ENCODE data around the gene BMP8B. TPM values are rescaled to one million over a fixed set of nuclear protein-coding genes. Genes with fewer than 3 reads are reported as not detected.

Gene BMP8B
- polyA plus RNA-seq, 1 donor = 8.1 TPM

DNA sequence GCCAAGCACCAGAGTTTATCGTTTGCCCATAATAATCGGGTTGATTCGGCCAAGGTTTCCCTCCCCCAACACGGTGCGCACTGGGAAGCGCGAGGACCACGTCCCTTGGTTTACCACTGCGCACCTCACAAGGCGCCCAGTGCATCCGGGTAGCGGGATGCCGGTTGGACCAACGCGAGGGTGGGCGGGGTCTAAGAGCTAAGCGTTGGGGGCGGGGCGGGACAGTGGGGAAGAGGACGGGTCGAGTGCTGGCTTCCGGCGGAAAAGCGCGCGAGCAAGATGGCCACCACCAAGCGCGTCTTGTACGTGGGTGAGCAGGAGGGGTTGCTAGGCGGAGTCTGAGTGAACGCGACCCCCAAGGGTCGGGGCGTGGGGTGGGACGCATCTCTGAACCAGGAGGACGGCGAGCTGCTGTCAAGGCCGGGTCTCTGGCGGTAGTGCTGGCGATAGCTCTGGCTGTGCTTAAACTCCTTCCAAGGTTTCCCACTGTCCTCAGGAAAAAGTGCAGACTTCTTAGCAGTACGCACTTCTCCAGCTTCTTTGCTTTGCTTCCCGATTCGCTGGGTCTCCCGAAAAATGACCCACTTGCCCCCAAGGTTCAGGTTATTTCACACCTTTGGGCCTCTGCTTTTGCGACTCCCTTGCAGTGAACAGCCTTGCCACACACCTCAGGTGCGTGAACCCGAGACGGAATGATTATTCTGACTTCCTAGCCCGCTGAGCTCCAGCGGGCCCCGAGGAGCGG is 49.9 kb downstream of the BMP8B start, which contains the start of gene PPIE:
PPIE (plus strand) TSS at position 261 of the 745 bp plus-strand sequence; CDS start at position 280, 19 bp downstream.
- WGBS (ENCODE audit: insufficient coverage, low lambda C conversion rate) = no CpG with 5 or more reads among the region's 52 CpGs
- peaks cover 6% of the 10 kb centered on the region for H3K4me1 ChIP-seq (ENCODE audit: control insufficient read depth, insufficient read depth, low read length)
- peak within 1 kb of the TSS; percentile 45 for H3K27ac ChIP-seq (ENCODE audit: low read length)
- peak within 1 kb of the TSS; percentile 94 for H3K4me3 ChIP-seq (ENCODE audit: low read length)
- peak; percentile 85 to 89 for DNase-seq
- no peaks in the 10 kb centered on the region for H3K9me3 ChIP-seq (ENCODE audit: control insufficient read depth, low read depth, low read length)
- peaks cover 32% of the 10 kb centered on the region for H3K36me3 ChIP-seq (ENCODE audit: control insufficient read depth, insufficient read depth, low read length)
- H3K27me3 ChIP-seq (ENCODE audit: control insufficient read depth, insufficient read depth, low read length) = peaks cover 22% of the 10 kb centered on the region

DNA sequence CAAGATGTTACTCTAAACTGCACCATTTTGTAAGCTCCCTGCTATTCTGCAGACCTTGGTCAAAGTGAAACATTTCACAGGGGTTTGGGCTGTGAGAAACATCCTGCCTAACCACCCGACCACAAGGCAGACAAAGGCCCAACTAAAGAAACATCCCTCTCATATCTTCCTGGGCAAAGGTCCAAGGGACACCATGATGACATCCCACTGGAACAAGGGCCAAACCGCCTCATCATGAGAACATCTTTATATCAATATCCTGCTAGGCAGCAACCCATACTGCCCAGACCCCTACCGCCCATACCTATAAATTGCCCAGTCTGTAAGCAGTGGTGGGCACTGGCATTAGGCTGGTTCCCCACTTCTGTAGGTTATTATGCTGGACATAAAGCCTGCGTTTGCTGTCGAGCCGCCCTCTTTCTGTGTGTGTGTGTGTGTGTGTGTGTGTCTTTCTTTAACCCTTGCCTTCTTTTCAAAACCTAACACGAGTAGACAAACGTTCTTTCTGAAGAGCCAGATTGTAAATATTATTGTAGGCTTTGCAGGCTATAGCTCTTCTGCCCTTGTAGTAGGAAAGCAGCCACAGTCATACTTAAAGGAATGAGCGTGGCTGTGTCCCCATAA is 51.0 kb downstream of the BMP8B start:
- no peak overlapping the region for H3K27ac ChIP-seq (ENCODE audit: low read length)
- peaks cover 6% of the 10 kb centered on the region for H3K4me1 ChIP-seq (ENCODE audit: control insufficient read depth, insufficient read depth, low read length)
- peaks cover 33% of the 10 kb centered on the region for H3K27me3 ChIP-seq (ENCODE audit: control insufficient read depth, insufficient read depth, low read length)
- DNase-seq = peak in 1 of 2 donors; percentile 6
- no peaks in the 10 kb centered on the region for H3K9me3 ChIP-seq (ENCODE audit: control insufficient read depth, low read depth, low read length)
- WGBS (ENCODE audit: insufficient coverage, low lambda C conversion rate) = no CpG with 5 or more reads among the region's 9 CpGs
- H3K4me3 ChIP-seq (ENCODE audit: low read length) = no peak overlapping the region
- peaks cover 21% of the 10 kb centered on the region for H3K36me3 ChIP-seq (ENCODE audit: control insufficient read depth, insufficient read depth, low read length)

- peaks cover 9% of the 10 kb centered on the region for H3K36me3 ChIP-seq (ENCODE audit: control insufficient read depth, insufficient read depth, low read length)
- H3K27ac ChIP-seq (ENCODE audit: low read length) = no peak overlapping the region
- H3K4me3 ChIP-seq (ENCODE audit: low read length) = no peak overlapping the region
- peaks cover 6% of the 10 kb centered on the region for H3K4me1 ChIP-seq (ENCODE audit: control insufficient read depth, insufficient read depth, low read length)
- H3K27me3 ChIP-seq (ENCODE audit: control insufficient read depth, insufficient read depth, low read length) = peaks cover 39% of the 10 kb centered on the region
- WGBS (ENCODE audit: insufficient coverage, low lambda C conversion rate) = no CpG with 5 or more reads among the region's 3 CpGs
- H3K9me3 ChIP-seq (ENCODE audit: control insufficient read depth, low read depth, low read length) = no peaks in the 10 kb centered on the region
- no peak for DNase-seq
Measured at GRCh38 chr1:39735731-39736130, 52.9 kb downstream of the BMP8B start.

- H3K9me3 ChIP-seq (ENCODE audit: control insufficient read depth, low read depth, low read length) = no peaks in the 10 kb centered on the region
- H3K27me3 ChIP-seq (ENCODE audit: control insufficient read depth, insufficient read depth, low read length) = peaks cover 59% of the 10 kb centered on the region
- H3K27ac ChIP-seq (ENCODE audit: low read length) = no peak overlapping the region
- WGBS (ENCODE audit: insufficient coverage, low lambda C conversion rate) = no CpG with 5 or more reads among the region's 7 CpGs
- H3K4me3 ChIP-seq (ENCODE audit: low read length) = no peak overlapping the region
- no peaks in the 10 kb centered on the region for H3K36me3 ChIP-seq (ENCODE audit: control insufficient read depth, insufficient read depth, low read length)
- no peaks in the 10 kb centered on the region for H3K4me1 ChIP-seq (ENCODE audit: control insufficient read depth, insufficient read depth, low read length)
- no peak for DNase-seq
Measured at GRCh38 chr1:39733161-39733560, 55.5 kb downstream of the BMP8B start.

- no CpG with 5 or more reads among the region's 3 CpGs for WGBS (ENCODE audit: insufficient coverage, low lambda C conversion rate)
- Histone ChIP-seq H3K27me3 (ENCODE audit: control insufficient read depth, insufficient read depth, low read length) (peaks cover 64% of the 10 kb centered on the region), H3K27ac (ENCODE audit: low read length) (no peak overlapping the region)
Measured at GRCh38 chr1:39732730-39733129, 55.9 kb downstream of the BMP8B start.

GRCh38 chr1:39729842-39730241 is 58.8 kb downstream of the BMP8B start:
- H3K27ac ChIP-seq (ENCODE audit: low read length) = no peak overlapping the region
- H3K27me3 ChIP-seq (ENCODE audit: control insufficient read depth, insufficient read depth, low read length) = peaks cover 68% of the 10 kb centered on the region
- no peaks in the 10 kb centered on the region for H3K9me3 ChIP-seq (ENCODE audit: control insufficient read depth, low read depth, low read length)
- no peak overlapping the region for H3K4me3 ChIP-seq (ENCODE audit: low read length)
- WGBS (ENCODE audit: insufficient coverage, low lambda C conversion rate) = 57% methylated on average over 2 of the region's 4 CpGs
- no peaks in the 10 kb centered on the region for H3K36me3 ChIP-seq (ENCODE audit: control insufficient read depth, insufficient read depth, low read length)
- no peak for DNase-seq
- no peaks in the 10 kb centered on the region for H3K4me1 ChIP-seq (ENCODE audit: control insufficient read depth, insufficient read depth, low read length)

More at GRCh38 chr1:39732730-39733129, 55.9 kb downstream of the BMP8B start:
- Histone ChIP-seq H3K4me3 (ENCODE audit: low read length) (no peak overlapping the region), H3K9me3 (ENCODE audit: control insufficient read depth, low read depth, low read length) (no peaks in the 10 kb centered on the region), H3K4me1 (ENCODE audit: control insufficient read depth, insufficient read depth, low read length) (no peaks in the 10 kb centered on the region), H3K36me3 (ENCODE audit: control insufficient read depth, insufficient read depth, low read length) (no peaks in the 10 kb centered on the region)
- DNase-seq = no peak

DNA sequence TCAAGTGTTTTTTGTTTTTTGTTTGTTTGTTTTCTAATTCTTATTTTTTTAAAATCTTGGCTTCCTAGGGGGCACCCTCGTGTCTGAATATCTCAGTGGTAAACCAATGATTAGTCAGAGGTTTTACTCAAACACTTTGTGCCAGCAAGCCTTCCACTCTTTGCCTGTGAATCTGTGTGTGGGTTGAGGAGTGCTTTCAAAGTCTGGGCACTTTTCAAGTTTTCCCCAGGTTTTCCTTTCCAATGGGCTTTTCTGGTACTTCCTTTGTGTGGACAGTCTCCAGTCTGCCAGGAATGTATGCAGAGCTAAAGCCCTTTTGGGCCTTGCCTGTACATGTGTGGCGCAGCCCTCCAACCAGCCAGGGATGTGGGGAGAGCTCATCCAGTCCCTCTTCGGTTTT is 59.6 kb downstream of the BMP8B start:
- Histone ChIP-seq H3K36me3 (ENCODE audit: control insufficient read depth, insufficient read depth, low read length) (no peaks in the 10 kb centered on the region), H3K9me3 (ENCODE audit: control insufficient read depth, low read depth, low read length) (no peaks in the 10 kb centered on the region), H3K27ac (ENCODE audit: low read length) (no peak overlapping the region), H3K4me1 (ENCODE audit: control insufficient read depth, insufficient read depth, low read length) (no peaks in the 10 kb centered on the region), H3K4me3 (ENCODE audit: low read length) (no peak overlapping the region), H3K27me3 (ENCODE audit: control insufficient read depth, insufficient read depth, low read length) (peaks cover 70% of the 10 kb centered on the region)
- no peak for DNase-seq
- no CpG with 5 or more reads among the region's 3 CpGs for WGBS (ENCODE audit: insufficient coverage, low lambda C conversion rate)

DNA sequence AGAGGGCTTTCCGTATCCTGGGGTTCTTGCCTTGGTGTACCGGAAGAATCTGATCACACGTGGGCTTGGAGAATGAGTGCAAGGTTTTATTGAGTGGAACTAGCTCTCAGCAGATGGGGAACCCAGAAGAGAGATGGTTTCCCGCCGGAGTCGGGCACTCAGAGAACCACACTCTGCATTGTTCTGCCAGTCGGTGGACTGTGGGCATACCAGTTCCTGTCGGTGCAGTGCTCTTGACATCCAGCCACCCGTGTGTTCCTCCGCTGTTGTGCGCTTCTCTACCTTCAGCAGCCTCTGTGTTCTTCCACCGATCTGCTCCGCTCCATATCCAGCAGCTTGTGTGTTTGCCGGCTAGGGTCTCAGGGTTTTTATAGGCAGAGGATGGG is 60.7 kb downstream of the BMP8B start:
- no peaks in the 10 kb centered on the region for H3K36me3 ChIP-seq (ENCODE audit: control insufficient read depth, insufficient read depth, low read length)
- no peaks in the 10 kb centered on the region for H3K4me1 ChIP-seq (ENCODE audit: control insufficient read depth, insufficient read depth, low read length)
- no CpG with 5 or more reads among the region's 14 CpGs for WGBS (ENCODE audit: insufficient coverage, low lambda C conversion rate)
- no peaks in the 10 kb centered on the region for H3K9me3 ChIP-seq (ENCODE audit: control insufficient read depth, low read depth, low read length)
- no peak overlapping the region for H3K27ac ChIP-seq (ENCODE audit: low read length)
- no peak for DNase-seq
- no peak overlapping the region for H3K4me3 ChIP-seq (ENCODE audit: low read length)
- H3K27me3 ChIP-seq (ENCODE audit: control insufficient read depth, insufficient read depth, low read length) = peaks cover 63% of the 10 kb centered on the region

- Histone ChIP-seq H3K27ac (ENCODE audit: low read length) (no peak overlapping the region), H3K27me3 (ENCODE audit: control insufficient read depth, insufficient read depth, low read length) (peaks cover 57% of the 10 kb centered on the region), H3K4me1 (ENCODE audit: control insufficient read depth, insufficient read depth, low read length) (no peaks in the 10 kb centered on the region), H3K4me3 (ENCODE audit: low read length) (no peak overlapping the region), H3K9me3 (ENCODE audit: control insufficient read depth, low read depth, low read length) (no peaks in the 10 kb centered on the region), H3K36me3 (ENCODE audit: control insufficient read depth, insufficient read depth, low read length) (no peaks in the 10 kb centered on the region)
- WGBS (ENCODE audit: insufficient coverage, low lambda C conversion rate) = 67% methylated on average over 3 of the region's 10 CpGs
- no peak for DNase-seq
Measured at GRCh38 chr1:39727221-39727931, 61.3 kb downstream of the BMP8B start.

DNA sequence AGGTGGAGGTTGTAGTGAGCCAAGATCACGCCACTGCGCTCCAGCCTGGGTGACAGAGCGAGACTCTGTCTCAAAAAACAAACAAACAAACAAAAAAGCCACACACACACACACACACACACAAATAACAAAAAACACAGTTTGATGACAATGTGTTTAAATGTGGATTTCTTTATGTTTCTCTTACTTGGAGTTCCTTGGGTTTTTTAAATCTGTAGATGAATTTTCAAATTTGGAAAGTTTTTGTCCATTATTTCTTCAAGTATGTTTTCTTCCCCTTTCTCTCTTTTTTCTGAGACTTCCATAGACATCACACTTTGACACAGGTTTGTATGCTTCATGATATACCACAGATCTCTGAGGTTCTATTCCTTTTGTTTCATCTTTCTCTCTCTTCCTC is 62.1 kb downstream of the BMP8B start:
- peaks cover 57% of the 10 kb centered on the region for H3K27me3 ChIP-seq (ENCODE audit: control insufficient read depth, insufficient read depth, low read length)
- no CpG with 5 or more reads among the region's 3 CpGs for WGBS (ENCODE audit: insufficient coverage, low lambda C conversion rate)

More for the DNA sequence above, 62.1 kb downstream of the BMP8B start:
- H3K36me3 ChIP-seq (ENCODE audit: control insufficient read depth, insufficient read depth, low read length) = no peaks in the 10 kb centered on the region
- H3K4me1 ChIP-seq (ENCODE audit: control insufficient read depth, insufficient read depth, low read length) = no peaks in the 10 kb centered on the region
- no peak overlapping the region for H3K4me3 ChIP-seq (ENCODE audit: low read length)
- no peaks in the 10 kb centered on the region for H3K9me3 ChIP-seq (ENCODE audit: control insufficient read depth, low read depth, low read length)
- no peak overlapping the region for H3K27ac ChIP-seq (ENCODE audit: low read length)
- DNase-seq = no peak
